Kidney (tissue), 14 donors: ENCODE data around the gene WNT5B. TPM values are rescaled to one million over a fixed set of nuclear protein-coding genes. Genes with fewer than 3 reads are reported as not detected.

Experiments used
- DNase-seq, 5 donors: peaks; one replicate each; pipeline ENCODE4 v3.0.0-alpha.2; 2013 to 2020
- FAIRE-seq: peaks from 2 replicates; lab custom pipeline; 2012; peaks lifted over from hg19 to GRCh38; lab: Jason Lieb, UNC
- H3K27ac ChIP-seq, 2 donors: one replicate each; pipeline ENCODE4 v1.7.0; 2013; ENCODE audit warnings: low read depth in 2 of 2, low read length in 2 of 2, inconsistent platforms in 1 of 2
- H3K27me3 ChIP-seq: one replicate; pipeline ENCODE4 v1.7.1; 2013; ENCODE audit warnings: low read length, inconsistent platforms; ENCODE audit not compliant: control insufficient read depth, insufficient read depth
- H3K36me3 ChIP-seq, 3 donors: one replicate each; pipeline versions ENCODE4 v1.7.0 to v1.7.1; 2013; ENCODE audit warnings: low read length in 3 of 3, control low read depth in 1 of 3, inconsistent platforms in 1 of 3; ENCODE audit not compliant: insufficient read depth in 3 of 3, control insufficient read depth in 2 of 3
- H3K4me1 ChIP-seq, 3 donors: one replicate each; pipeline versions ENCODE4 v1.7.0 to v1.7.1; 2013; ENCODE audit warnings: low read length in 3 of 3, inconsistent platforms in 1 of 3, low read depth in 1 of 3; ENCODE audit not compliant: control insufficient read depth in 2 of 3, insufficient read depth in 2 of 3
- H3K4me3 ChIP-seq, 3 donors: one replicate each; pipeline versions ENCODE4 v1.7.0 to v1.8.1; 2013; ENCODE audit warnings: low read length in 3 of 3, control low read depth in 1 of 3, inconsistent platforms in 1 of 3
- H3K9ac ChIP-seq, 3 donors: one replicate each; pipeline versions ENCODE4 v1.7.0 to v1.7.1; 2013; ENCODE audit warnings: low read length in 3 of 3, control low read depth in 1 of 3, inconsistent platforms in 1 of 3
- H3K9me3 ChIP-seq, 3 donors: one replicate each; pipeline versions ENCODE4 v1.7.0 to v1.7.1; 2013; ENCODE audit warnings: low read length in 3 of 3, control low read depth in 1 of 3, inconsistent platforms in 1 of 3; ENCODE audit not compliant: control insufficient read depth in 2 of 3, insufficient read depth in 1 of 3
- CTCF ChIP-seq: IDR thresholded peaks from 3 replicates; pipeline ENCODE4 v1.5.1; 2012; ENCODE audit warnings: mild to moderate bottlenecking, moderate library complexity, borderline replicate concordance; ENCODE audit not compliant: insufficient read depth; ENCODE audit errors: extremely low read depth
- intact Hi-C: fragments of 100-400 bp; cut with DNase I; formaldehyde crosslinking; loops from one replicate; pipeline ENCODE4 v1.11.1; 2022
- polyA plus RNA-seq: library from polyadenylated mRNA; stranded (reverse); fragments of 350-450 nt; fragmentation: Illumina TruSeq; extraction: RNeasy Lipid Tissue Mini Kit (QIAGEN cat#74804); gene quantifications from one replicate; pipeline ENCODE4 v1.2.3, GENCODE V29; 2014; ENCODE audit warnings: low read depth, low replicate concordance; ENCODE audit not compliant: insufficient read depth
- total RNA-seq: library from RNA; stranded (reverse); fragmentation: NEBNext Ultra II Directional; extraction: Animal tissue kit (Norgen Biotek cat#: 25700); gene quantifications from one replicate; pipeline ENCODE4 v1.2.1, GENCODE V29; 2021
- donor health status: control.
- donor health status: control.
- donor health status: control.
- donor health status: control.
- donor health status: control.
- donor health status: DM: yes; HTN: yes; CAD: no.
- donor health status: Normal renal cell carcinoma (clear cell type).

WNT5B gene
- total and polyA plus RNA-seq, 2 donors from 2014 or later = 3.4 to 4.8 TPM

- DNase-seq (no peak), FAIRE-seq (no peak)
- Histone ChIP-seq H3K9me3 (no peaks in the 10 kb centered on the region), H3K27me3 (no peaks in the 10 kb centered on the region), H3K27ac (no peak overlapping the region), H3K4me3 (no peak overlapping the region), H3K4me1 (peaks cover 0 to 9% (median 7%) of the 10 kb centered on the region in 3 donors), H3K36me3 (no peaks in the 10 kb centered on the region), H3K9ac (no peak overlapping the region)
- TF ChIP-seq CTCF = no peak
- intact Hi-C loops = no loop called here
These were observed 34.6 kb downstream of the WNT5B start for GRCh38 chr12:1663440-1664132.

GRCh38 chr12:1665366-1665765, 36.3 kb downstream of the WNT5B start:
- Histone ChIP-seq H3K9ac (no peak overlapping the region), H3K27ac (no peak overlapping the region), H3K4me1 (peaks cover 0 to 5% (median 1%) of the 10 kb centered on the region in 3 donors), H3K36me3 (no peaks in the 10 kb centered on the region), H3K4me3 (no peak overlapping the region), H3K9me3 (no peaks in the 10 kb centered on the region), H3K27me3 (no peaks in the 10 kb centered on the region)
- DNase-seq (no peak), FAIRE-seq (no peak)
- no peak for TF ChIP-seq CTCF
- intact Hi-C loops = no loop called here

- H3K4me3 ChIP-seq = no peak overlapping the region
- H3K9me3 ChIP-seq = no peaks in the 10 kb centered on the region
- no peak for FAIRE-seq
- no peak for TF ChIP-seq CTCF
- no peak overlapping the region for H3K9ac ChIP-seq
- peaks cover 0 to 5% (median 0%) of the 10 kb centered on the region in 3 donors for H3K4me1 ChIP-seq
- no peaks in the 10 kb centered on the region for H3K36me3 ChIP-seq
- no peak for DNase-seq
- intact Hi-C loops = no loop called here
- H3K27me3 ChIP-seq = no peaks in the 10 kb centered on the region
- no peak overlapping the region for H3K27ac ChIP-seq
These were observed 37.2 kb downstream of the WNT5B start for GRCh38 chr12:1666215-1666614.

- Histone ChIP-seq H3K9ac (peak overlapping the region in 1 of 3 donors; percentile 41), H3K9me3 (no peaks in the 10 kb centered on the region), H3K36me3 (no peaks in the 10 kb centered on the region), H3K27ac (peak overlapping the region; percentile 47 to 75), H3K27me3 (no peaks in the 10 kb centered on the region), H3K4me3 (no peak overlapping the region), H3K4me1 (peaks cover 0 to 5% (median 0%) of the 10 kb centered on the region in 3 donors)
- FAIRE-seq (no peak), DNase-seq (no peak)
- no peak for TF ChIP-seq CTCF
- intact Hi-C loops = no loop called here
These were observed 37.7 kb downstream of the WNT5B start for GRCh38 chr12:1666685-1667162.
